Measurements from ENCODE around the gene ZNF576. TPM values are rescaled to one million over a fixed set of nuclear protein-coding genes. Genes with fewer than 3 reads are reported as not detected.
A peak's percentile ranks its signal among the peaks of the same experiment; 100 is the strongest.

ZNF576 gene
- total RNA-seq, 1 donor from 2014 or later: 15.0 TPM

GRCh38 chr19:43640424-43640757, 44.0 kb downstream of the ZNF576 start:
- Mint-ChIP-seq H3K27me3 (ENCODE audit: unreplicated experiment) (peaks cover 24% of the 10 kb centered on the region), H3K27ac (ENCODE audit: unreplicated experiment) (peak overlapping the region; percentile 62), H3K36me3 (ENCODE audit: unreplicated experiment) (peaks cover 8% of the 10 kb centered on the region)

DNA sequence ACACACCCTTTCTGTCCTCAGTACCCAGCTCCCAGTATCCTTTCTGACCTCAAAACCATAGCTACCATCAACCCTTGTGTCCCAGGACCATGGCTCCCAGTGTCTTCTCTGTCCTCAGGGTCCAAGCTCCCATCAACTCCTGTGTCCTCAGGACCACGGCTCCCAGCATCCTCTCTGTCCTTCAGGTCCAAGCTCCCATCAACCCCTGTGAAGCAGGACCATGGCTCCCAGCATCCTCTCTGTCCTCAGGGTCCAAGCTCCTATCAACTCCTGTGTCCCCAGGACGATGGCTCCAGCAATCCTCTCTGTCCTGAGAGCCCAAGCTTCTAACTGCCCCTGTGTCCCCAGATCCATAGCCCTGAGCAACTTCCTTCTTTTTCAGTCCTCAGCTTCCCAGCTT, 44.9 kb downstream of the ZNF576 start:
- H3K4me3 Mint-ChIP-seq (ENCODE audit: unreplicated experiment): peak overlapping the region; percentile 78
- H3K9me3 Mint-ChIP-seq (ENCODE audit: unreplicated experiment): peaks cover 19% of the 10 kb centered on the region
- peaks cover 9% of the 10 kb centered on the region for H3K4me1 Mint-ChIP-seq (ENCODE audit: low read depth, unreplicated experiment)
- TF ChIP-seq, protein P1, sequence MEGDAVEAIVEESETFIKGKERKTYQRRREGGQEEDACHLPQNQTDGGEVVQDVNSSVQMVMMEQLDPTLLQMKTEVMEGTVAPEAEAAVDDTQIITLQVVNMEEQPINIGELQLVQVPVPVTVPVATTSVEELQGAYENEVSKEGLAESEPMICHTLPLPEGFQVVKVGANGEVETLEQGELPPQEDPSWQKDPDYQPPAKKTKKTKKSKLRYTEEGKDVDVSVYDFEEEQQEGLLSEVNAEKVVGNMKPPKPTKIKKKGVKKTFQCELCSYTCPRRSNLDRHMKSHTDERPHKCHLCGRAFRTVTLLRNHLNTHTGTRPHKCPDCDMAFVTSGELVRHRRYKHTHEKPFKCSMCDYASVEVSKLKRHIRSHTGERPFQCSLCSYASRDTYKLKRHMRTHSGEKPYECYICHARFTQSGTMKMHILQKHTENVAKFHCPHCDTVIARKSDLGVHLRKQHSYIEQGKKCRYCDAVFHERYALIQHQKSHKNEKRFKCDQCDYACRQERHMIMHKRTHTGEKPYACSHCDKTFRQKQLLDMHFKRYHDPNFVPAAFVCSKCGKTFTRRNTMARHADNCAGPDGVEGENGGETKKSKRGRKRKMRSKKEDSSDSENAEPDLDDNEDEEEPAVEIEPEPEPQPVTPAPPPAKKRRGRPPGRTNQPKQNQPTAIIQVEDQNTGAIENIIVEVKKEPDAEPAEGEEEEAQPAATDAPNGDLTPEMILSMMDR (IDR thresholded peaks at IDR 0.05; ENCODE audit: partially characterized antibody, unreplicated experiment): no peak
- H3K27me3 Mint-ChIP-seq (ENCODE audit: unreplicated experiment): peaks cover 23% of the 10 kb centered on the region
- peaks cover 8% of the 10 kb centered on the region for H3K36me3 Mint-ChIP-seq (ENCODE audit: unreplicated experiment)
- no peak overlapping the region for H3K27ac Mint-ChIP-seq (ENCODE audit: unreplicated experiment)
- no peak for DNase-seq

More at GRCh38 chr19:43640424-43640757, 44.0 kb downstream of the ZNF576 start:
- TF ChIP-seq, protein P1 (IDR thresholded peaks at IDR 0.05; ENCODE audit: partially characterized antibody, unreplicated experiment): no peak
- Mint-ChIP-seq H3K4me3 (ENCODE audit: unreplicated experiment) (peak overlapping the region; percentile 86), H3K4me1 (ENCODE audit: low read depth, unreplicated experiment) (peaks cover 9% of the 10 kb centered on the region), H3K9me3 (ENCODE audit: unreplicated experiment) (peaks cover 19% of the 10 kb centered on the region)
- DNase-seq: no peak

GRCh38 chr19:43642531-43642930, 46.1 kb downstream of the ZNF576 start:
- H3K9me3 Mint-ChIP-seq (ENCODE audit: unreplicated experiment): peaks cover 16% of the 10 kb centered on the region
- peaks cover 8% of the 10 kb centered on the region for H3K36me3 Mint-ChIP-seq (ENCODE audit: unreplicated experiment)
- TF ChIP-seq, protein P1 (IDR thresholded peaks at IDR 0.05; ENCODE audit: partially characterized antibody, unreplicated experiment): no peak
- H3K27me3 Mint-ChIP-seq (ENCODE audit: unreplicated experiment): peaks cover 23% of the 10 kb centered on the region
- H3K4me3 Mint-ChIP-seq (ENCODE audit: unreplicated experiment): no peak overlapping the region
- no peak overlapping the region for H3K27ac Mint-ChIP-seq (ENCODE audit: unreplicated experiment)
- H3K4me1 Mint-ChIP-seq (ENCODE audit: low read depth, unreplicated experiment): peaks cover 9% of the 10 kb centered on the region
- DNase-seq: no peak

- Mint-ChIP-seq H3K4me3 (ENCODE audit: unreplicated experiment) (no peak overlapping the region), H3K36me3 (ENCODE audit: unreplicated experiment) (peaks cover 4% of the 10 kb centered on the region), H3K9me3 (ENCODE audit: unreplicated experiment) (peaks cover 14% of the 10 kb centered on the region), H3K4me1 (ENCODE audit: low read depth, unreplicated experiment) (peaks cover 8% of the 10 kb centered on the region), H3K27me3 (ENCODE audit: unreplicated experiment) (peaks cover 23% of the 10 kb centered on the region), H3K27ac (ENCODE audit: unreplicated experiment) (no peak overlapping the region)
- no peak for DNase-seq
- TF ChIP-seq, protein P1 (IDR thresholded peaks at IDR 0.05; ENCODE audit: partially characterized antibody, unreplicated experiment): no peak
Measured at GRCh38 chr19:43643326-43643725, 46.9 kb downstream of the ZNF576 start.

DNA sequence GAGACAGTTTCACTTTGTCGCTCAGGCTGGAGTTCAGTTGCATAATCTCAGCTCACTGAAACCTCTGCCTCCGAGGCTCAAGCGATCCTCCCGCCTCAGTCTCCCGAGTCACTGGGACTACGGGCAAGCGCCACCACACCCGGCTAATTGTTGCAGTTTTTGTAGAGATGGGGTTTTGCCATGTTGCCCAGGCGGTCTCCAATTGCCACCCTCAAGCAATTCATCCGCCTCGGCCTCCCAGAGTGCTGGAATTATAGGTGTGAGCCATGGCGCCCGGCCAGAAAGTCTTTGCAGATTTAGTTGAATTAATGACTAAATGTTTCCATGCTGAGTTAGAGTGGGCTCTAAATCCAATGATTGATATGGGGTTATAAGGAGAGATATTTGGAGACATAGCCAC, 47.8 kb downstream of the ZNF576 start:
- Mint-ChIP-seq H3K4me1 (ENCODE audit: low read depth, unreplicated experiment) (peaks cover 2% of the 10 kb centered on the region), H3K9me3 (ENCODE audit: unreplicated experiment) (peaks cover 9% of the 10 kb centered on the region), H3K27ac (ENCODE audit: unreplicated experiment) (no peak overlapping the region), H3K4me3 (ENCODE audit: unreplicated experiment) (no peak overlapping the region), H3K27me3 (ENCODE audit: unreplicated experiment) (peaks cover 14% of the 10 kb centered on the region), H3K36me3 (ENCODE audit: unreplicated experiment) (peaks cover 4% of the 10 kb centered on the region)
- no peak for DNase-seq
- TF ChIP-seq, protein P1 (IDR thresholded peaks at IDR 0.05; ENCODE audit: partially characterized antibody, unreplicated experiment): no peak
